ENCODE results near the gene CLEC4M. TPM values are rescaled to one million over a fixed set of nuclear protein-coding genes. Genes with fewer than 3 reads are reported as not detected.
"Not testable (repeated sequence)": the region's sequence is repeated elsewhere in the genome, so short reads cannot be mapped to it uniquely, and the experiment has no call there.

The CLEC4M gene
- total and polyA plus RNA-seq, 2 of the 8 experiments (the other 6 are each of a cell fraction or from before 2014, with no cell fraction given) = not detected

- POLR2A ChIA-PET (ENCODE audit: partially characterized antibody) = not testable (repeated sequence)
Measured at GRCh38 chr19:7765043-7765442, 2.0 kb downstream of the CLEC4M start.

More at GRCh38 chr19:7765043-7765442, 2.0 kb downstream of the CLEC4M start:
- H3K27ac ChIP-seq (ENCODE audit: low read depth, low read length); H3K14ac ChIP-seq (ENCODE audit: insufficient read length); H4K91ac ChIP-seq (replicated peaks; ENCODE audit: insufficient read length, low read length); H3K36me3 ChIP-seq (ENCODE audit: control insufficient read depth in 2 of 4, insufficient read depth in 4 of 4, low read length in 3 of 4); H2BK15ac ChIP-seq (ENCODE audit: low read length); H2BK12ac ChIP-seq (ENCODE audit: low read depth, low read length); H4K8ac ChIP-seq (ENCODE audit: extremely low read depth, insufficient read depth, low read length); H2BK120ac ChIP-seq (replicated peaks; ENCODE audit: low read depth, low read length); H2AK5ac ChIP-seq (ENCODE audit: low read depth, low read length); DNase-seq (ENCODE audit: low read depth in 1 of 2, low spot score in 2 of 2); H3K4me1 ChIP-seq (replicated peaks in 1 of 4; ENCODE audit: control insufficient read depth in 3 of 4, insufficient read depth in 4 of 4, low read length in 3 of 4); H4K5ac ChIP-seq (ENCODE audit: insufficient read length, low read depth, low read length); H3K4me3 ChIP-seq (ENCODE audit: extremely low read depth in 1 of 4, insufficient read depth in 2 of 4, low read depth in 3 of 4, low read length in 4 of 4); H3K79me1 ChIP-seq (ENCODE audit: low read depth, low read length); H3K9me3 ChIP-seq (ENCODE audit: insufficient read depth in 2 of 2, low read depth in 1 of 2, low read length in 1 of 2); H3K4ac ChIP-seq (replicated peaks; ENCODE audit: insufficient read length, low read depth, low read length); H4K20me1 ChIP-seq (replicated peaks in 1 of 2; ENCODE audit: control insufficient read depth in 1 of 2, insufficient read depth in 2 of 2, low read length in 2 of 2); H3K9ac ChIP-seq (replicated peaks in 1 of 4; ENCODE audit: extremely low read depth in 1 of 4, low read depth in 3 of 4, low read length in 3 of 4); H3K18ac ChIP-seq (ENCODE audit: extremely low read depth, low read length); H3K27me3 ChIP-seq (replicated peaks in 1 of 4; ENCODE audit: control insufficient read depth in 3 of 4, extremely low read depth in 1 of 4, insufficient read depth in 3 of 4, low read length in 3 of 4); H3K23ac ChIP-seq (ENCODE audit: insufficient read length); H3K79me2 ChIP-seq (ENCODE audit: control insufficient read depth in 1 of 2, insufficient read depth in 2 of 2, low read length in 2 of 2); H2BK5ac ChIP-seq (ENCODE audit: low read depth, low read length); FAIRE-seq; H3K56ac ChIP-seq (replicated peaks; ENCODE audit: insufficient read length, low read depth, low read length); H3K23me2 ChIP-seq (ENCODE audit: low read depth, low read length); H3K4me2 ChIP-seq (ENCODE audit: insufficient read depth in 1 of 2, low read depth in 2 of 2, low read length in 2 of 2); H2AFZ ChIP-seq (ENCODE audit: low read length); H2BK20ac ChIP-seq (ENCODE audit: low read length): not testable (repeated sequence)
- no CpG with 5 or more reads among the region's 2 CpGs for WGBS, 2 experiments (ENCODE audit: extremely low coverage in 1 of 2, insufficient coverage in 1 of 2, insufficient read length in 1 of 2, insufficient replicate concordance in 2 of 2, low coverage in 1 of 2, low lambda C conversion rate in 2 of 2, missing lambda C conversion rate in 1 of 2)
- CTCF ChIA-PET (ENCODE audit: partially characterized antibody) = interaction anchor here (1.1 kb wide), 1 partner anchor 11 kb away, joined by 3 read pairs; no protein-coding TSS in a partner anchor

All from H1 (cell line).